Transverse colon (tissue), 4 donors: ENCODE measurements around the gene TTC28. TPM values are rescaled to one million over a fixed set of nuclear protein-coding genes. Genes with fewer than 3 reads are reported as not detected.

ENCODE experiments used
- DNase-seq: peaks from one replicate; pipeline ENCODE4 v3.0.0-alpha.2; 2019
- H3K27ac ChIP-seq, 4 donors: fragments of 200-600 bp; sonication (generic); 2 replicates each; pipeline ENCODE4 v1.5.1; 2016 to 2018; ENCODE audit warnings: inconsistent platforms in 4 of 4
- H3K27me3 ChIP-seq: fragments of 200-600 bp; sonication (generic); 2 replicates; pipeline ENCODE4 v1.5.1; 2017; ENCODE audit warnings: inconsistent platforms
- H3K36me3 ChIP-seq, 4 donors: fragments of 200-600 bp; sonication (generic); 2 replicates each; pipeline ENCODE4 v1.5.1; 2017 to 2019; ENCODE audit warnings: inconsistent platforms in 4 of 4
- H3K4me1 ChIP-seq, 4 donors: fragments of 200-600 bp; sonication (generic); 2 replicates each; pipeline ENCODE4 v1.5.1; 2017 to 2020; ENCODE audit warnings: inconsistent platforms in 4 of 4
- H3K4me3 ChIP-seq, 4 donors: fragments of 200-600 bp; sonication (generic); 1 replicate in 1 of 4; 2 replicates in 3 of 4; pipeline versions ENCODE4 v1.5.1 to v1.6.1; 2017 to 2019; ENCODE audit warnings: inconsistent platforms in 4 of 4
- H3K9me3 ChIP-seq, 2 donors: fragments of 200-600 bp; sonication (generic); 2 replicates each; pipeline ENCODE4 v1.5.1; 2017 to 2019; ENCODE audit warnings: inconsistent platforms in 2 of 2
- EP300 ChIP-seq: sonication (generic); formaldehyde crosslinking; IDR thresholded peaks from one replicate; pipeline ENCODE4 v1.6.1; 2017; ENCODE audit warnings: antibody characterized with exemption, low read depth
- POLR2A ChIP-seq: fragments of 450-650 bp; IDR thresholded peaks from one replicate; pipeline ENCODE4 v1.6.1; 2016; ENCODE audit warnings: antibody characterized with exemption, mild to moderate bottlenecking, moderate library complexity
- POLR2AphosphoS5 ChIP-seq, 3 donors: sonication (generic); formaldehyde crosslinking; IDR thresholded peaks; one replicate each; pipeline ENCODE4 v1.6.1; 2016; ENCODE audit warnings: antibody characterized with exemption in 3 of 3
- WGBS, 2 donors: methylation state at CpG; one replicate each; pipeline ENCODE4 v1.1.5; 2018; ENCODE audit warnings: low coverage in 1 of 2; 5-methylcytosine and 5-hydroxymethylcytosine counted together
- in situ Hi-C, 4 donors: fragments of 200-750 bp; cut with MboI; loops; one replicate each; pipeline versions ENCODE4 v1.15.0 to v1.15.1; 2017; ENCODE audit warnings: low sequenced_read_pairs in 3 of 4, low pct_ligation_motif_present in 1 of 4, low pct_unique_long_range_greater_than_20kb in 1 of 4
- intact Hi-C: fragments of 100-400 bp; cut with DNase I; formaldehyde crosslinking; loops from one replicate; pipeline ENCODE4 v1.15.1; 2023; ENCODE audit warnings: low total_unique reads
- total RNA-seq, 4 donors: library from RNA; depleted of rRNA; stranded (reverse); fragments of >200 nt; gene quantifications; one replicate each; pipeline ENCODE4 v1.1.0, GENCODE V29; 2016
- TF ChIP-seq, protein P1 (sequence below), 5 experiments: fragments of 200-600 bp in 3 of 5; fragments of 450-650 bp in 2 of 5; sonication (generic) in 3 of 5; IDR thresholded peaks; 1 replicate in 2 of 5; 2 replicates in 3 of 5; pipeline ENCODE4 v1.5.1; 2016 to 2017; ENCODE audit warnings: antibody characterized with exemption in 5 of 5, inconsistent platforms in 3 of 5, mild to moderate bottlenecking in 2 of 5, moderate library complexity in 1 of 5

The TTC28 gene
- total RNA-seq, 4 donors from 2014 or later = 7.6 to 84.2 (median 12.4) TPM

DNA sequence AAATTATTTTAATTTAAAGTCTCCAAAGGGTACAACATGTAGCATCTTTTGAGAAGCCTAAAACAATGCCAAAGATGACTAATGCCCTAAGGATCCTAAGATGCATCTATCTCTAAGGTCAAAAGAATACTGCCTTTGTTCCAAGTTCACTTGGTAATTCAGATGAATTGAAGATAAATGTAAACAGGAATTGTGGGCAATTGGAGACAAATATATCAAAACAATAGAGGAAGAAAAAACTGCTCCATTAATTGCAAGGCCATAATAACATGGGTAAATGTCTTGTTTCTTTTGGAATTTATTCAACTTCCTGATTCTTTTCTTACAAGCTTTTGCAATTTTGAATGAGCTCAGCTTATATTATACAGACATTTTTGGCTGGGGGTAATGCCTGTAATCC, 338.6 kb downstream of the TTC28 start:
- TF ChIP-seq EP300 (no peak), POLR2A (no peak), POLR2AphosphoS5 (IDR thresholded peaks at IDR 0.05) (no peak)
- TF ChIP-seq, protein P1, sequence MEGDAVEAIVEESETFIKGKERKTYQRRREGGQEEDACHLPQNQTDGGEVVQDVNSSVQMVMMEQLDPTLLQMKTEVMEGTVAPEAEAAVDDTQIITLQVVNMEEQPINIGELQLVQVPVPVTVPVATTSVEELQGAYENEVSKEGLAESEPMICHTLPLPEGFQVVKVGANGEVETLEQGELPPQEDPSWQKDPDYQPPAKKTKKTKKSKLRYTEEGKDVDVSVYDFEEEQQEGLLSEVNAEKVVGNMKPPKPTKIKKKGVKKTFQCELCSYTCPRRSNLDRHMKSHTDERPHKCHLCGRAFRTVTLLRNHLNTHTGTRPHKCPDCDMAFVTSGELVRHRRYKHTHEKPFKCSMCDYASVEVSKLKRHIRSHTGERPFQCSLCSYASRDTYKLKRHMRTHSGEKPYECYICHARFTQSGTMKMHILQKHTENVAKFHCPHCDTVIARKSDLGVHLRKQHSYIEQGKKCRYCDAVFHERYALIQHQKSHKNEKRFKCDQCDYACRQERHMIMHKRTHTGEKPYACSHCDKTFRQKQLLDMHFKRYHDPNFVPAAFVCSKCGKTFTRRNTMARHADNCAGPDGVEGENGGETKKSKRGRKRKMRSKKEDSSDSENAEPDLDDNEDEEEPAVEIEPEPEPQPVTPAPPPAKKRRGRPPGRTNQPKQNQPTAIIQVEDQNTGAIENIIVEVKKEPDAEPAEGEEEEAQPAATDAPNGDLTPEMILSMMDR (IDR thresholded peaks at IDR 0.05) = no peak
- intact Hi-C loops = no loop called here
- H3K4me3 ChIP-seq = no peak overlapping the region
- in situ Hi-C loops = no loop called here
- H3K36me3 ChIP-seq = no peaks in the 10 kb centered on the region
- DNase-seq = no peak
- H3K9me3 ChIP-seq = no peaks in the 10 kb centered on the region
- no peak overlapping the region for H3K27ac ChIP-seq
- peaks cover 0 to 5% (median 0%) of the 10 kb centered on the region in 4 donors for H3K4me1 ChIP-seq
- H3K27me3 ChIP-seq = no peaks in the 10 kb centered on the region

DNA sequence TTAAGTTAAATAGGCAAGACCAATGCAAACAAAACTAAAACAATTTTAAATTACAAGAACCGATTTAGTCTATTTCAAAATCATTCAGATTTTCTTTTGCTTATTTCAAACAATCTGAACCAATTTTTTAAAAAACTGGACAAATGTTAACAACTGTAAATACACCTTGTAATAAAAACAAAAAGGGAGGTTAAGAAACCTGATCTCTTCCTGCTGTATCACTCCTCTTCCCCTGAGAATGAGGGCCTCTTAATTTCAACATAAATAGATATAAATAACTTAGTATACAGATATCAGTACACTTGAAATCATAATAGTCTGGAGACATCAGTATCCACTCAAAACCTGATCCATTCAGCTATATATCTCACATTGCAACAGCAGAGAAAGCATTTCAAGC, 346.6 kb downstream of the TTC28 start:
- Histone ChIP-seq H3K9me3 (no peaks in the 10 kb centered on the region), H3K36me3 (no peaks in the 10 kb centered on the region), H3K4me1 (no peaks in the 10 kb centered on the region), H3K27ac (no peak overlapping the region), H3K4me3 (no peak overlapping the region), H3K27me3 (no peaks in the 10 kb centered on the region)
- DNase-seq = no peak
- 52 to 54% methylated on average over 1 of the region's 1 CpG for WGBS, 2 donors
- TF ChIP-seq, protein P1 (IDR thresholded peaks at IDR 0.05) = no peak
- TF ChIP-seq POLR2AphosphoS5 (IDR thresholded peaks at IDR 0.05) (no peak), EP300 (no peak), POLR2A (no peak)
- intact Hi-C loops (no loop called here), in situ Hi-C loops (no loop called here)

- H3K36me3 ChIP-seq = no peaks in the 10 kb centered on the region
- no peak for TF ChIP-seq POLR2AphosphoS5 (IDR thresholded peaks at IDR 0.05)
- TF ChIP-seq, protein P1 (IDR thresholded peaks at IDR 0.05) = no peak
- TF ChIP-seq EP300 = no peak
- TF ChIP-seq POLR2A = no peak
- in situ Hi-C loops (no loop called here), intact Hi-C loops (no loop called here)
- H3K4me1 ChIP-seq = no peaks in the 10 kb centered on the region
- no peak overlapping the region for H3K4me3 ChIP-seq
- no peaks in the 10 kb centered on the region for H3K27me3 ChIP-seq
- no peak overlapping the region for H3K27ac ChIP-seq
- no peak for DNase-seq
- no peaks in the 10 kb centered on the region for H3K9me3 ChIP-seq
- WGBS, 2 donors = 35 to 38% methylated on average over 1 of the region's 1 CpG
Observed at GRCh38 chr22:28332410-28332809, 347.2 kb downstream of the TTC28 start.

GRCh38 chr22:28331695-28332094, 347.9 kb downstream of the TTC28 start:
- Histone ChIP-seq H3K9me3 (no peaks in the 10 kb centered on the region), H3K27me3 (no peaks in the 10 kb centered on the region), H3K4me1 (no peaks in the 10 kb centered on the region), H3K27ac (no peak overlapping the region), H3K4me3 (no peak overlapping the region), H3K36me3 (no peaks in the 10 kb centered on the region)
- no peak for DNase-seq
- in situ Hi-C loops (no loop called here), intact Hi-C loops (no loop called here)
- TF ChIP-seq EP300 = no peak
- no peak for TF ChIP-seq POLR2A
- TF ChIP-seq POLR2AphosphoS5 (IDR thresholded peaks at IDR 0.05) = no peak
- TF ChIP-seq, protein P1 (IDR thresholded peaks at IDR 0.05) = no peak
